ENCODE results near the gene FNDC3A.

The FNDC3A gene

DNA sequence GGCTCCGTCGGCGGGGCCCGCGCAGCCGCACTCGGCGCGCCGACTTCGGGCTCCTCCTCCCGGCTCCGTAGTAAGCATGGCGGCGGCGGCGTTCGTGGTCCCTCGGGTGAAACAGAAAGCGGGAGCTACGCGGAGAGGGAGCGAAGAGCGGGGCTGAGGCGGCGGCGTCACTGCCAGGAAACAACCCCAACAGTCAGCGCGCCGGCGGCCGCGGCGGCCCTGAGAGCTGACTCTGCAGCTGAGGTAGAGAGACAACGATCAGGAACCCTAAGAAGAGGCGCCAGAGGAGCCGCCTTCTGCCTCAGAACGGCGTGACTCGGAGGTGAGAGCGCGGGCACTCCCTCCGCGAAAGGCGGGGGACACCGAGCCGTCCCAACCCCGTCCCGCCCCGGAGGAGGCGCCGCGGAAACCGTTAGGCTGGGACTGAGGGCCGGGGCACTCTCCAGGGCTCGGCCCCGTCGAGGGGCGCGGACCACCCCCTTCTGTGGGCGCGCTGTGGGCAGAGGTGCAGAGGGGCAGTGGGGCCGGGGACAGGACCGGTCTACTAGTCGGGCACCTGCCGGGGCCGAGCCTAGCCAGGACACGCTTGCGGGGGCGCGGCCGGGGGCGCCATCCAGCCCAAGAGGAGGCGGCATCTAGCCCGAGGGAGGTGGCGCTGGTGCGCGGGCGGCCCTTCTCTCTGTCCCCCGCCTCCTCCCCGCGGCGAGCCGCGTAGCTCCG, at the start of gene FNDC3A:
FNDC3A (plus strand) TSS at position 57 of the 720 bp plus-strand sequence. CDS start 30,279 bp downstream, outside the sequence.
- peak; percentile 15 to 70 for DNase-seq

DNA sequence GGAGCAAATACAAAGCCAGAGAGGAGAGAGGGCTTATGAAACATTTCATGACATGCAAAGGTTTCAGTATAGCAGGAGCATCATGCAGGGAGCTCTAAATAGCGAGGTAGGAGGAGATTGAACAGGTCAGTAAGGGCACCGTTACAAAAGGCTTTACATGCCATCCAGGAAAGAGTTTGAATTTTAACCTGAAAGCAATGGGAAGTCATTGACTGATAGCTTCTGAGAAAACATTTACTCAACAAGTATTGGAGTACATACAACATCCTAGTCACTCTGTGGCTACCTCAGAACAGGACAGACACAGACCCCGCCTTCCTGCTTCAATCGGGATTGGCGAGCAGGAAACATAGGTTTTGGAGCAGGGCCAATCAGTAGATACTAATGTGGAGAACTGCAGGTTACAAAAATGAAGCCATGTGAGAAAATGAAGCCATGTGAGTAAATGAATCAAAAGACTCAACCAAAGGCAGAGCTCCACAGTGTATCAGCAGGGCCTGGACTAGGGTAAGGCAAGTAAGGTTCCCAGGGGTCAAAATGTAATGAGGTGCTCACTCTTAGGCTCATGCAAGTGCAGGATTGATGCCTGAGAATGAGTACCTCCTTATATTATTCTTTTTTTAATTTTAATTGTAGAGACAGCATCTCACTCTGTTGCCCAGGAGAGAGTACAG, 46.8 kb upstream of the FNDC3A start:
- DNase-seq: no peak

GRCh38 chr13:48930918-48931317, 44.8 kb upstream of the FNDC3A start:
- DNase-seq: no peak

DNA sequence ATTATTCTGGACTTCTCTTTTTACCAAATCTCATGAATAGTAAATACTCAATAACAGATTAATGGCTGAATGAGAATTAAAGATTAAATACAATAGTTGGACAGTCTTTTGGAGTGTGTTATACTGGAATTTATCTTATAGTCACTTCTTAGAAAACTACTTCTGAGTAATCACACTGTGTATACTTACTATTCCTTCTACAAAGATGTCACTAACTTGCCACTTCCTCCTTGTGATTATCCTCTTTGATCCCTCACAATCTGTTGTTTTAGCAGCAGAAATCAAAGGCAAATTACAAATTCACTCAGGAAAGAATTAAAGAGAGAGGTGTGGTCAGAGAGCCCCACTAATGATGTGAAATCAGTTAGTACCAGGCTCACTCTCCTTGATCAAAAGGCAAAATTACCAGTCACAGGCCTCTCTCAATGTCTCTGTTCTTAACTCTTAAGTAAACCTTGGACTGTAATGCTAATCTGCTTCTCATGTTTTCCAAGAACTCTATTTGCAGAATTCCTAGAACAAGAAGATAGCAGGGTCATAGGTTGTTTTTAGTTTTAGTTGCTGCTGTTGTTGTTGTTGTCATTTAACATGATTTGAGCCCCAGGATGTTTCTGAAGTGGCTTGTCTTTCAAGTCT, 37.3 kb upstream of the FNDC3A start:
- no peak for DNase-seq

GRCh38 chr13:48939728-48940127, 36.0 kb upstream of the FNDC3A start:
- no peak for DNase-seq

GRCh38 chr13:48942131-48942530, 33.6 kb upstream of the FNDC3A start:
- no peak for DNase-seq

DNA sequence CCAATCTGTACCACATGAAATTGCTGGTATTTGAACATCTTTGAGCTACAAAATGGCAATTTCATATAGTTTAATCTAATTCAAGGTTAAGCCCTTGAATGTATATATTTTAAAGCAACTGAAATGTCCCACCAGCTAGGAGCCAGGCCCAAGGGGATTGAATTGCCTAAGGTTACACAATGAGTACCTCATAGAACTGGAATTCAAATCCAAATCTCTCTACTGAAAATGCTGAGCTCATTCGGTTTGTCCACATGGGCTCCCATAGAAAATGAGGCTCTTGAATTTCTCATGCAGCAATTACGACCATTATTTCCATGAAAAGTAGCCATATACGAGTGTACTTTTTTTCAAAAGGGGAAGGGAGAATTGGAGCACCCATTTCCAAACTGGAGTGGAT, 31.5 kb upstream of the FNDC3A start:
- DNase-seq: no peak

DNA sequence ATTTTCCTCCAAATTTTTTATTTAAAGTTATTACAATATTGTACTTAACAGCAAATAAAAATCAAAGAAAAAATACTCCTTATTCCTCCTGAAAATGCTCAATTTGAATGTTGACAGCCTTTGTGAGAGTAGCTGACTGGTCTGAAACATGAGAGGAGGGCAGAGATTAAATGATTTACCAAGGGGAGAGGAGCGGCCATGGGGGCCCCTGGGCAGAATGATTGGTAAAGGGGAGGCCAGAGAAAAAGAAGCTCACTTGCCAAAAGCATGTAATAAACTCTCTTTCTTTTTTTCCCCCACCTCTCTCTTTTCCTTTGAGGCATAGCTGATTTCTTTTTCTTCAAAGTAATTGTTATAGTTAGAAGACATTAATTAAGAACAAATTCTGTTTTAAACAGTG, 30.1 kb upstream of the FNDC3A start:
- DNase-seq: no peak

DNA sequence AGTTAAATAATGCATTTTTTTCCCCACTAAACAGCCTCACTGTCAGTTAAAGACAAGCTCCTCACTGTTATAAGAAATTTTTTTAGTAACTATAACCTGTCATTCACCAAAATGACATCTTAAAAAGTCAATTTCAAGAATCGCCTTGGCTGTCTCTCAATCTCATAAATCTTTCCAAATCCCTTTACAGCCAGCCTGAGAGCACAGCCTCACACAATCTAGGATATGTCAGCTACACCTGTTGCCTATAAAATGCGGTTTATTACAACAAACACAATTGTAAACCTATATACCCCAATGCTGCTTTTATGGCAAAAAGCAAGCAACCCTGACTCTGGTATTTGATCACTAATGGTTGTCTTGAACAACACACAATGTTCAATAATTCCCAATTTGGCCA, 29.5 kb upstream of the FNDC3A start:
- no peak for DNase-seq

DNA sequence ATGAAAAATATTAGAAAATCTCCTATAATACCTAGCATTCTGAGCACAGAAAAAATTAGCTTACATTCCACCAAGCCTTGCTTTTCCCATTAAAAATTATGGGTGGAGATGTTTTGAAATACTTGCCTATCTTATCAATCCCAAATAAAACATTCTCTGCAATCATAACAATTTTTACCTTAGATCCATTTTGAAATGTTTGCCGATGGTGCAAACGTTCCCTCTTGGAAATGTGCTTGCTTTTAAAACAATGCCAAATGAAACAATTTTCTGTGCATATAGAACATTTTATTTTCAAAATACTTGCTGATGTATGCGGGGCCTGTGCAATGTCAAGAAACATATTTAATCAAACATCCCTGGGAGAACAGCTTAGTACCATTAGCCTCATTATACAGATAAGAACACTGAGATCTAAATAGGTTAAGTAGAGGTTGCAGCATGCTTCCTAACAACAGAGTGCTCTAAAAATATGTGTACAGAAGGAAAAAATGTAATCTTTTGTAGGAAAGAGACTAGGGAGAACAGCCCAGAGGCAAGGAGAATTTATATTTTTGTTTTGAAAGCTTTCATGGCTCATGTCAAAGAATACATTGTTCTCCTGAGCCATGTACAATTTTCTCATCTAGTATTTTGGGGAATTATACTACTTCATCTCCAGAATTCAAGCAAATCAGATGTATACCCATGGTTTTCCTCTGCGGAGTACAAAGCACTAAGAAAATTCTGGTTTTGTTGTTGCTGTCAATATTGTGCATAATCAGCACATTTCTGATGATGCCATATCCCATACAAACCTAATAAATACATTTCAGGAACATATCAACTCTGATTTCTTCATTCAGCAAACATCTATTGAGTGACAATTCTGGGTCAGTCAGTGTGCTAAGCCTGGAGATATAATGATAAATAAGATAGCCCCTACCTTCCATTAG, 25.9 kb upstream of the FNDC3A start:
- no peak for DNase-seq

GRCh38 chr13:48950501-48950875, 25.2 kb upstream of the FNDC3A start:
- no peak for DNase-seq

GRCh38 chr13:48954081-48954480, 21.6 kb upstream of the FNDC3A start:
- DNase-seq: no peak

- no peak for DNase-seq
Measured at GRCh38 chr13:48955536-48955935, 20.2 kb upstream of the FNDC3A start.

- no peak for DNase-seq
Measured at GRCh38 chr13:48961379-48961778, 14.3 kb upstream of the FNDC3A start.

GRCh38 chr13:48962281-48962680, 13.4 kb upstream of the FNDC3A start:
- DNase-seq: no peak

DNA sequence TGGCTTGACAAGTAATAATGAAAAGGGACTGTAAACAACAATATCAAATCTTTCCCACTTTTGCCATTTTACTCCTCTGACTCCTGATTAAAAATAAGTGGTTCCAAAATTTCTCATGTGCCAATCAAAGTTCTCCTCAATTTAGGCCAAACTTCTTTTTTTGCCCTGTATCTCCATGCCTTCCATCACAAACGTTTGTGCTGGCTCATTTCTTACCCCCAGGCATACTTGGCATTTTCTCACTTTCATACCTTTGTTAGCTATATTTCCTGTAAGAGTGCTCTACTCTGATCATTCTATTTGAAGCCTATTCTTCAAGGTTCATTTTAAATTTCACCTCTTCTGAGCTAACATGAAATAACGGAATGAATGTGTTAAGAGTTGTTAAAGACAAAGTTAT, 10.0 kb upstream of the FNDC3A start:
- DNase-seq: no peak

- no peak for DNase-seq
Measured at GRCh38 chr13:48969685-48970084, 6.0 kb upstream of the FNDC3A start.

- DNase-seq: no peak
Measured at GRCh38 chr13:48973845-48974431, 1.8 kb upstream of the FNDC3A start.

GRCh38 chr13:48975101-48975855, 434 bp upstream of the FNDC3A start:
- peak in 1 of 2 experiments; percentile 39 for DNase-seq

DNA sequence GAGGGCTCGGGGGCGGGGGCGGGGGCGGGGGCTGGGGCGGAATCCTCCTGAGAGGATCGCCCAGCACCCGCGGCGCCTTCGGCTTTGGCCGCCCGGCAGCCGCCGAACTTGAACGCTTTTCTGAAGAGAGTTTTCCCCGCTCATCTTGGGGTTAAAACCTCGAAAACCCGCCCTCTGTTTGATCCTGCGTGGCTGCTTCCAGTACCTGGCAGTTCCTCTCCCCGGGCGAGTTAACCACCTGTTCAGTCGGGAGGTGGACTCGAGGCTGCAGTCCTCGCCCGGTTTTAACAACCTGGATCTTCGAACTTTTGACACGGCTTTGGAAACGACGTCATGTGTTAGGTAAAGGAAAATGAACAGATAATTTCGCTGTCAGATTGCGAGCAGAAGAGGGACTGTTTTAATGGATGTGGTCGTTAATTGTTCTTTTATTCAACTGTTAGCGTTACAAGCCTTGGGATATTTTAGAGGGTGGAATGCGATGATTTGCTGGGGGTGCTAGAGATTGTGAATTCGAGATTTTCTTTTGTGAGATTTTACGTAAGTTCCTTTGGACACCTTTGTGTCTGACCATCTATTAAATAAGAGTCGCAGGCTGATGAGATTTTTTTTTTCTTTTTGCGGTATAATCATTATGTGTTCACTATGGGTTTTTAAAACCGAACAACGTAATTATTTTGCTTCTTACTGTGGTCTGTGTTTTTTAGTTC, 1.0 kb downstream of the FNDC3A start:
- peak in 1 of 2 experiments; percentile 9 for DNase-seq

GRCh38 chr13:48977286-48977625, 1.5 kb downstream of the FNDC3A start:
- DNase-seq: no peak
